Measurements from ENCODE around the gene GSK3B.
"Not testable (repeated sequence)": the region's sequence is repeated elsewhere in the genome, so short reads cannot be mapped to it uniquely, and the experiment has no call there.

GSK3B gene

GRCh38 chr3:119930286-119930685 lies 164.0 kb downstream of the GSK3B start:
- no peak for DNase-seq

- DNase-seq, result no peak
Measured at GRCh38 chr3:119927190-119927589, 167.1 kb downstream of the GSK3B start.

GRCh38 chr3:119924111-119925094 lies 169.8 kb downstream of the GSK3B start:
- no peak for DNase-seq

- no peak for DNase-seq
Measured at GRCh38 chr3:119918992-119919933, 175.0 kb downstream of the GSK3B start.

- no peak for DNase-seq
Measured at GRCh38 chr3:119913021-119913420, 181.2 kb downstream of the GSK3B start.

- DNase-seq, result no peak
Measured at GRCh38 chr3:119912220-119912619, 182.0 kb downstream of the GSK3B start.

GRCh38 chr3:119911748-119912147 lies 182.5 kb downstream of the GSK3B start:
- DNase-seq, result no peak

GRCh38 chr3:119902061-119902460 lies 192.2 kb downstream of the GSK3B start:
- DNase-seq, result no peak

- no peak for DNase-seq
Measured at GRCh38 chr3:119901148-119901547, 193.1 kb downstream of the GSK3B start.

GRCh38 chr3:119899192-119899511 lies 195.1 kb downstream of the GSK3B start:
- DNase-seq, result no peak

- no peak for DNase-seq
Measured at GRCh38 chr3:119898478-119899191, 195.6 kb downstream of the GSK3B start.

GRCh38 chr3:119894195-119894594 lies 200.1 kb downstream of the GSK3B start:
- no peak for DNase-seq

GRCh38 chr3:119893769-119894168 lies 200.5 kb downstream of the GSK3B start:
- DNase-seq, result no peak

GRCh38 chr3:119891944-119892721 lies 202.1 kb downstream of the GSK3B start:
- peak; percentile 54 for DNase-seq

- DNase-seq, result not testable (repeated sequence)
Measured at GRCh38 chr3:119888681-119889080, 205.6 kb downstream of the GSK3B start.

GRCh38 chr3:119885746-119886530 lies 208.3 kb downstream of the GSK3B start:
- DNase-seq, result no peak

GRCh38 chr3:119884161-119884557 lies 210.1 kb downstream of the GSK3B start:
- no peak for DNase-seq

- no peak for DNase-seq
Measured at GRCh38 chr3:119883461-119884160, 210.6 kb downstream of the GSK3B start.

- no peak for DNase-seq
Measured at GRCh38 chr3:119880966-119881365, 213.3 kb downstream of the GSK3B start.

GRCh38 chr3:119873646-119874045 lies 220.6 kb downstream of the GSK3B start:
- DNase-seq, result no peak

GRCh38 chr3:119872773-119873172 lies 221.5 kb downstream of the GSK3B start:
- no peak for DNase-seq
